HEK293T (cell line): ENCODE results near the gene C2orf74.

Experiments used
- FOXA1 ChIP-seq: fragments of 450-650 bp; IDR thresholded peaks from 2 replicates; pipeline ENCODE4 v1.6.1; 2016; ENCODE audit warnings: mild to moderate bottlenecking
- NFRKB ChIP-seq: fragments of 450-650 bp; IDR thresholded peaks from 2 replicates; pipeline ENCODE4 v1.6.1; 2016; ENCODE audit warnings: mild to moderate bottlenecking, moderate library complexity
- SP1 ChIP-seq: fragments of 450-650 bp; IDR thresholded peaks from 2 replicates; pipeline ENCODE4 v1.6.1; 2017
- SUZ12 ChIP-seq: fragments of 450-650 bp; IDR thresholded peaks from 2 replicates; pipeline ENCODE4 v1.6.1; 2016; ENCODE audit warnings: mild to moderate bottlenecking

DNA sequence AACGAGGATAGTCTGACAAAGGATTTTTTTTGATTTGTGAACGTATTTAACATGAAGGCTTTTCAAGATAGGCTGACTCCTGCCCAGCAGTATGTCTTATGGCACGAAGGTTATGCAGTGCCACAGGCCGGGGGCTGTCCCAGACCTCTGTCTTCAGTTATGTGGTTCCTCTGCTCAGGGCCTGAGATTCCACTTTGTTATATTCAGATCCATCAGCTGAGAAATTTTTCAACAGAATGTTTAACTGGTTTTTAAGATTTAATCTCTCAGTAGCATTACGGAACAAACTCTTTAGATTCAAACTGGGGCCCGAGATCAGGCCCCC, 20.0 kb downstream of the C2orf74 start:
- TF ChIP-seq SP1: no peak
- TF ChIP-seq NFRKB: no peak
- TF ChIP-seq SUZ12: no peak
- no peak for TF ChIP-seq FOXA1
